Smooth muscle cell (in vitro differentiated cells): ENCODE measurements around the gene MRPL55. TPM values are rescaled to one million over a fixed set of nuclear protein-coding genes. Genes with fewer than 3 reads are reported as not detected.
A peak's percentile ranks its signal among the peaks of the same experiment; 100 is the strongest.

Source experiments
- DNase-seq: peaks from one replicate; lab custom pipeline; 2025; ENCODE audit not compliant: unreplicated experiment; lab: John Stamatoyannopoulos, UW
- H2AFZ ChIP-seq: fragments of 200-600 bp; sonication (generic); 2 replicates; pipeline ENCODE4 v1.6.0; 2016; ENCODE audit warnings: antibody characterized with exemption, low read depth, mild to moderate bottlenecking
- H3F3A ChIP-seq: fragments of 200-600 bp; sonication (generic); 2 replicates; pipeline ENCODE4 v1.6.0; 2017; ENCODE audit warnings: antibody characterized with exemption, low read depth
- H3K27ac ChIP-seq: fragments of 200-600 bp; sonication (generic); 2 replicates; pipeline ENCODE4 v1.5.1; 2016; ENCODE audit warnings: low read depth, mild to moderate bottlenecking
- H3K27me3 ChIP-seq: fragments of 200-600 bp; sonication (generic); 2 replicates; pipeline ENCODE4 v1.6.1; 2016; ENCODE audit warnings: low read depth, mild to moderate bottlenecking
- H3K36me3 ChIP-seq: fragments of 200-600 bp; sonication (generic); 2 replicates; pipeline ENCODE4 v1.5.1; 2016; ENCODE audit warnings: low read depth
- H3K4me1 ChIP-seq: fragments of 200-600 bp; sonication (generic); 2 replicates; pipeline ENCODE4 v1.5.1; 2016; ENCODE audit warnings: low read depth
- H3K4me2 ChIP-seq: fragments of 200-600 bp; sonication (generic); 2 replicates; pipeline ENCODE4 v1.6.0; 2016; ENCODE audit warnings: mild to moderate bottlenecking
- H3K4me3 ChIP-seq: fragments of 200-600 bp; sonication (generic); 2 replicates; pipeline ENCODE4 v1.5.1; 2016; ENCODE audit warnings: mild to moderate bottlenecking
- H3K79me2 ChIP-seq: fragments of 200-600 bp; sonication (generic); 2 replicates; pipeline ENCODE4 v1.6.0; 2016; ENCODE audit warnings: low read depth, mild to moderate bottlenecking
- H3K9ac ChIP-seq: fragments of 200-600 bp; sonication (generic); 2 replicates; pipeline ENCODE4 v1.6.0; 2016; ENCODE audit warnings: low read depth
- H3K9me3 ChIP-seq: fragments of 200-600 bp; sonication (generic); replicated peaks from 2 replicates; pipeline ENCODE4 v1.5.1; 2016; ENCODE audit warnings: low read depth
- H4K20me1 ChIP-seq: fragments of 200-600 bp; sonication (generic); 2 replicates; pipeline ENCODE4 v1.6.0; 2016; ENCODE audit warnings: low read depth
- WGBS: methylation state at CpG from one replicate; pipeline ENCODE4 v1.1.7; 2016; ENCODE audit warnings: low lambda C conversion rate; 5-methylcytosine and 5-hydroxymethylcytosine counted together
- polyA plus RNA-seq: library from polyadenylated mRNA; unstranded; fragments of >200 nt; fragmentation: Nextera tagmentation; extraction: Ambion mirVana; gene quantifications from 2 replicates; pipeline ENCODE4 v1.2.1, GENCODE V29; 2016
- total RNA-seq: library from RNA; depleted of rRNA; stranded (reverse); fragments of >200 nt; gene quantifications from 2 replicates; pipeline ENCODE4 v1.2.3, GENCODE V29; 2014
- TF ChIP-seq, protein P1 (sequence below): fragments of 200-600 bp; sonication (generic); IDR thresholded peaks from 2 replicates; pipeline ENCODE4 v1.5.1; 2017; ENCODE audit warnings: borderline replicate concordance, mild to moderate bottlenecking, antibody characterized with exemption; ENCODE audit not compliant: insufficient read depth, poor library complexity, severe bottlenecking

Gene MRPL55
- total and polyA plus RNA-seq, 2 experiments from 2014 or later, result 83.4 to 178 TPM

DNA sequence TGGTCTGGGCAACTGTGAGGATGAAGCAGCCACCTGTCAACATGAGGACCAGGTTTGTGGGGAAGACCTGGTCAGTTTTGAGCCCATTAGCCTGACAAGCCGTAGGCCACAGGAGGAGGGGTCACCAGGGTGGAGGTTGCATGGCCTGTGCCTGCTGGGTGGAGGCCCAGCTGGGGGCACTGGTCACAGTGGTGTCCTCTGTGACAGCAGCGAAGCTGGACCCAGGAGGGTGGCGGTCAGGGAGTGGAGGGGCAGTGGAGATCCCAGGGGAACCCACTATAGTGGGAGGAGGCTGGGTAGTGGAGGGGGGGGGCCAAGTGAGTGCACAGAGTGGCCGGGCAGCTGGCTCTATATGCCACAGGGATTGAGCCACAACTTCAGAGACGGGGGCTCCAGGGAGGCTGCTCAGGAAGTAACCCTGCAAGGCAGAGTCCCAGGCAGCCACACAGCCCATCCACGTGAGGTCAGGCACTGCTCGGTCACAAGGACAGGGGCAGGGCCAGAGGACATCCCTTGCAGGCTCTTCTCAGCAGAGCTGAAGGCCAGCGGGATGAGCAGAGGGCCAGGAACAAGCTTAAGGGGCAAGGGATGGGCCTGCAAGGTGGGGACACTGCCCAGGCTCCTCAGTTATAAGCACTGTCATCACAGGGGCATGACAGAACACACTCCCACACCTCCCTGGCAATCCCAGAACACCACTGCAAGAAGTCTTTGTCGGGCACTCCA lies 3.7 kb downstream of the MRPL55 start:
- Histone ChIP-seq H4K20me1 (peaks cover 21% of the 10 kb centered on the region), H3K9ac (no peak overlapping the region), H3K4me3 (no peak overlapping the region), H3K4me2 (no peak overlapping the region), H3K27ac (no peak overlapping the region), H3K79me2 (peaks cover 30% of the 10 kb centered on the region), H3K27me3 (no peaks in the 10 kb centered on the region), H3F3A (peaks cover 3% of the 10 kb centered on the region), H2AFZ (no peak overlapping the region), H3K4me1 (peaks cover 12% of the 10 kb centered on the region), H3K9me3 (no peaks in the 10 kb centered on the region), H3K36me3 (no peaks in the 10 kb centered on the region)
- DNase-seq, result no peak
- TF ChIP-seq, protein P1, sequence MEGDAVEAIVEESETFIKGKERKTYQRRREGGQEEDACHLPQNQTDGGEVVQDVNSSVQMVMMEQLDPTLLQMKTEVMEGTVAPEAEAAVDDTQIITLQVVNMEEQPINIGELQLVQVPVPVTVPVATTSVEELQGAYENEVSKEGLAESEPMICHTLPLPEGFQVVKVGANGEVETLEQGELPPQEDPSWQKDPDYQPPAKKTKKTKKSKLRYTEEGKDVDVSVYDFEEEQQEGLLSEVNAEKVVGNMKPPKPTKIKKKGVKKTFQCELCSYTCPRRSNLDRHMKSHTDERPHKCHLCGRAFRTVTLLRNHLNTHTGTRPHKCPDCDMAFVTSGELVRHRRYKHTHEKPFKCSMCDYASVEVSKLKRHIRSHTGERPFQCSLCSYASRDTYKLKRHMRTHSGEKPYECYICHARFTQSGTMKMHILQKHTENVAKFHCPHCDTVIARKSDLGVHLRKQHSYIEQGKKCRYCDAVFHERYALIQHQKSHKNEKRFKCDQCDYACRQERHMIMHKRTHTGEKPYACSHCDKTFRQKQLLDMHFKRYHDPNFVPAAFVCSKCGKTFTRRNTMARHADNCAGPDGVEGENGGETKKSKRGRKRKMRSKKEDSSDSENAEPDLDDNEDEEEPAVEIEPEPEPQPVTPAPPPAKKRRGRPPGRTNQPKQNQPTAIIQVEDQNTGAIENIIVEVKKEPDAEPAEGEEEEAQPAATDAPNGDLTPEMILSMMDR, result no peak
- WGBS, result 93% methylated on average over 8 of the region's 9 CpGs

DNA sequence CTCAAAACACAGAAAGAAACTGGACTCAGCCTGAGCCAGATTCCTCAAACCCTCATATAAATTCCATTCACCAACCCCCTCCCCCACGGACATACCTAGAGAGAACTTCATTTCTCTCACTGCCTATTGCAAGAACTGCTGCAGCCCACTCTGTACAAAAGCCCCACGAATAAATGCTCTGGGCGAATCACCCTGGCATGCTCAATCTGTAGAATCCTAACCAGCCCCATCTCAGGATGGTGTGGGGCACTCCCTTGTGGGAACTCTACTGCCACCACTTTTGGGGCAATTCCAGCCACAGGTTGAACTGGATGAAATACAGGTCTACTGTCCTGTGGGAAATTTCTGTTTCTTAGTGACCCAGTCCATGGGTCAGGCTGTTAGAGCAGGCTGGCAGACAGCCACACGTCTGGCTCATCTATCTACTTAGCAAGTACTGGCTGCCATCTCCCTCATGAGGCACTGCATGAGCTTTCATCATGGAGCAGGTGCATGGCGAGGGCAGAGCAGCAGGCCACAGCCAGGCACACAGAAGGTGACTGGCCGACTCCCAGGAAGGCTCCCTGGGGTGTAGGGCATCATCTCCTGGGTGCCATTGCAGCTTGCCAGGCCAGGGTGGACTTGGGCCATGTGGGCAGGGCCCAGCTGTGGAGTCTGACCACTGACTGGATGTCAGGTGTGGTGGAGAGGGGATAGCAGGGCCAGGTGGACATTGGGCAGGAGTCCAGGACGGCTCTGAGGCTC lies 4.4 kb downstream of the MRPL55 start:
- no peak overlapping the region for H3K9ac ChIP-seq
- no peak for DNase-seq
- TF ChIP-seq, protein P1, result no peak
- H3K4me3 ChIP-seq, result no peak overlapping the region
- H4K20me1 ChIP-seq, result peaks cover 28% of the 10 kb centered on the region
- no peaks in the 10 kb centered on the region for H3K36me3 ChIP-seq
- H3K79me2 ChIP-seq, result peaks cover 38% of the 10 kb centered on the region
- H2AFZ ChIP-seq, result no peak overlapping the region
- 88% methylated on average over 7 of the region's 7 CpGs for WGBS
- H3K27me3 ChIP-seq, result no peaks in the 10 kb centered on the region
- H3K4me1 ChIP-seq, result peaks cover 12% of the 10 kb centered on the region
- no peak overlapping the region for H3K27ac ChIP-seq
- H3K9me3 ChIP-seq, result no peaks in the 10 kb centered on the region
- H3F3A ChIP-seq, result peaks cover 6% of the 10 kb centered on the region
- no peak overlapping the region for H3K4me2 ChIP-seq

DNA sequence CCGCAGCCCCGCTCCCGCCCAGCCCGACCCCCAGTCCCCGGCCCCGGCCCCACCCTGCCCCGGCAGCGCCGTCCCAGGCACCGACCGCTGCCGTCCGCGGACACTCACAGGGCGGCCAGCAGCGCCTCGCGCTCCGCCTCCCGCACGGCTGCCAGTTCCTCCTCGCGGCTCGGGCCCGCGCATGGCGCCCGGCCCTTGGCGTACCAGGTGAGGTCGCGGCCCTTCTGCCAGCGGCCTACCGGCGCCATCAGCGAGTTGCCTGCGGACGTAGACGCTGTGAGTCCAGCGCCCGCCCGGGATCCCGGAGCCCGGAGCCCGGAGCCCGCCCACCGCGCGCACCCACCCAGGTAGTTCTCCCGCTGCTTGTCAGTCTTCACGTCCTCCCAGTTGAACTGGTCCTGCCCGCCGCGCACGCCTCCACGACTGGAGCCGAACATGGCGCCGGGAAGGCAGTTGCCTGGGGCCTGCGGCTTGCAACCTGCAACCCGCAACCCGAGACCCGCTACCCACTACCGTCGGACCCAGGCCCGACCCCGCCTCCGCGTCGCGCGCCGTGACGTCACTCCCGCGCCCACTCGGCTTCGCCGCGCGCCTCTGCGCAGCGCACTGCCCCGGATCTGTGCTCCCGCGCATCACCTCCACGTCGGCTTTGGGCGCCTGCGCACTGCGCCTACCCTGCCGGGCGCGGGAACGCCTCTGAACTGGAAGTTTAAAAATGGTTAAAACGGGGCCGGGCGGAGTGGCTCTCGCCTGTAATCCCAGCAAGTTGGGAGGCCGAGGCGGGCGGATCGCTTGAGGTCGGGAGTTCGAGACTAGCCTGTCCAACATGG lies 6.1 kb downstream of the MRPL55 start, which contains the start of gene C1orf35:
C1orf35 (minus strand) TSS at position 535 of the 830 bp plus-strand sequence; CDS start at position 437, 98 bp downstream.
- no peaks in the 10 kb centered on the region for H3K9me3 ChIP-seq
- H3K27me3 ChIP-seq, result no peaks in the 10 kb centered on the region
- DNase-seq, result peak; percentile 73
- peak within 1 kb of the TSS; percentile 72 for H2AFZ ChIP-seq
- H3K4me3 ChIP-seq, result peak within 1 kb of the TSS; percentile 76
- H3K27ac ChIP-seq, result peak within 1 kb of the TSS; percentile 55
- peaks cover 15% of the 10 kb centered on the region for H3F3A ChIP-seq
- H4K20me1 ChIP-seq, result peaks cover 45% of the 10 kb centered on the region
- TF ChIP-seq, protein P1, result no peak
- peak within 1 kb of the TSS; percentile 74 for H3K9ac ChIP-seq
- under 1% methylated on average over 77 of the region's 104 CpGs for WGBS
- H3K36me3 ChIP-seq, result no peaks in the 10 kb centered on the region
- H3K4me2 ChIP-seq, result peak within 1 kb of the TSS; percentile 96
- H3K79me2 ChIP-seq, result peaks cover 44% of the 10 kb centered on the region
- peaks cover 6% of the 10 kb centered on the region for H3K4me1 ChIP-seq
